ENCODE data around the gene ESYT3.
"Not testable (repeated sequence)": the region's sequence is repeated elsewhere in the genome, so short reads cannot be mapped to it uniquely, and the experiment has no call there.

Gene ESYT3

DNA sequence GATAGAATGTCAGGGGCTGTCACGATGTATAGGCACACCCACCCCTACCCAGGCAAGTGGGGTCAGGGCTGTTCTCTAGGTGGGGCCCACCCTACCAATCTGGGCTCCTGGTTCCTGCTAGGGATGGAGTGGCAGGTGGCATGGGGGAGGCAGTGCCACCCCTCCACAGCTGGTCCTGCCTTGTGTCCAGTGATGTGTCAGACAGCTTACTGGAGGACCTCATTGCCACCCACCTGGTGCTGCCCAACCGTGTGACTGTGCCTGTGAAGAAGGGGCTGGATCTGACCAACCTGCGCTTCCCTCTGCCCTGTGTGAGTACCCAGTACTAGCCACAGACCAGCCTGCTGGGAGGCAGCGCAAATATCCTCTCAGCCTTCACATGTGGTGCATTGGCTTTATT, 27.5 kb downstream of the ESYT3 start:
- FAIRE-seq = no peak

DNA sequence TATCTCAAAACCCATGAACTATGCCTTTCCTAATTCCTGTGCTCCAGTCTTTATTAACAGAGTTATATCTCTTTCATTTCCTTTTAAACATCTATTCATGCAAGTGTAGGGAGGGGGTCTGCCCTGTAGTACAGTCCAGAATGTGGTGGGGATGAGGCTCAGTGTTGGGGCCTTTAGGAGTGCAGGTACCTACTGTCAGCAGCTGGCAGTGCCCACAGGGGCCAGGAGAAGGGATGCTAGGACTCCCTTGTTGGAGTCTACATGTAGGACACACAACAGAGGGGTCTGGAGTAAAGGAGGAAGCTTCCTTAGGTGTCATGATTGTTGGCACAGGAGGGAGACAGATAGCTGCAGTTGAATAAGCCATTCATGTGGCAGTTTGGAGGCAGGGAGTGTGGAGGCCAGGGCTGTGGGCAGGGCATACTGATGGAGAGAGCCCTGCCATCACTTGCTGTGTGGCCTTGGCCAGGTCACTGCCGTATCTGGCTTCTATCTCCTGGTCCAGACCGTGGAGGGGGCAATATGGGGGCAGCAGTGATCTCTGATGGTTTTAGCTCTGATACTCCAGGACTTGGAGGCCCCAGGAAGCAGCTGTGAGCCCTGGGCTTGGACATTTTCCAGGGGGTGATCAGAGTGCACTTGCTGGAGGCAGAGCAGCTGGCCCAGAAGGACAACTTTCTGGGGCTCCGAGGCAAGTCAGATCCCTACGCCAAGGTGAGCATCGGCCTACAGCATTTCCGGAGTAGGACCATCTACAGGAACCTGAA, 29.5 kb downstream of the ESYT3 start:
- FAIRE-seq = no peak

DNA sequence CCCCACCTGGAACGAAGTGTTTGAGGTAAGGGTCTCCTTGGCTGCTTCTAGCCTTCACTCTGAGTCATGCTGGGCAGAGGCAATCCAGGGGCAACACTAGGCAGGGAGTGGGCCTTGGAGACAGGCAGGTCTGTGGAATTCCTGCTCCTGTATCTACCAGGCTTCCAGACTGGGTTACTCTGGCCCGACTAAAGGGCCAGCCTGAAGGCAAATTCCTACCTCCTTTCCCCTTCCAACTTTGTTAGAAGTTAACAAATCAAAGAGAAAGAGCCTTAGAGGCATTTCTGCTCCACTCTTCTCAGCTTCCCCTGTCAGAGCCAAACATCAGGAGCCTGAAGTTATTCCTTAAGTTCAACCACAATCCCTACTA, 30.1 kb downstream of the ESYT3 start:
- no peak for FAIRE-seq

DNA sequence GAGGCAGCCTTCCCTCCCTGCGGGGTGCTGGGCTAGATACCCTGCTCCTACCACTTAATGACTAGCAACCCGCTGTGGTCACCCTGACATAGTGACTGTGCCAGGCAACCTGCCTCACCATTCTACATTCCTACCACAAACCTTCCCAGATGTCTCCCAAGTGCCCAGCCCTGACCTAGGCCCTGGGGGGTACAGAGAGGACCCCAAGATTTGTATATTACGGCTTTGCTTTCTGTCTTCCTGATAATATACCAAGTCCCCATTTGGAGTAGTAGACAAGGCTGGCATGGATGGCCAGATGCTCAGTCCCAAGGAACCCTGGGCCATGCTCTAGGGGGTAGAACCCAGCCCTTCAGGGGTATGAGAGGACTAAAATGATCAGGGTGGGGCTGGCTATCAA, 31.0 kb downstream of the ESYT3 start:
- no peak for FAIRE-seq

DNA sequence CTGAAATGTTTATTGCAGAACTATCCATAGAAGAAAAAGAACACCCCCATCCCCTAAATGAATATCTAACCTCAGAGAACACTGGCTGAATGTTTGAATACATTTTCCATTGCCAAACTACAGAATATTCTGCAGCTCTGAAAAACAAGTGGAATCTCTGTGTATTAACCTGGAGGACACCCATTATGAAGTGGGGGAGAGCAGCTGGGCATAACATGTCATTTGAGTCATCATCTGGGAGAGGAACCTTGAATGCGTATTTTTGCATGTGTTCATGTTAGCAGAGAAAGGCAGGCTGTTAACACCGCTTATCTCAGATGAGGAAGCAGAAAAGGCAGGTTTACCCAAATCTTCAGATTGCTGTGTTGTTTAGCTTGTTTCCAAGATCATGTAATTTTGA, 31.5 kb downstream of the ESYT3 start:
- no peak for FAIRE-seq

DNA sequence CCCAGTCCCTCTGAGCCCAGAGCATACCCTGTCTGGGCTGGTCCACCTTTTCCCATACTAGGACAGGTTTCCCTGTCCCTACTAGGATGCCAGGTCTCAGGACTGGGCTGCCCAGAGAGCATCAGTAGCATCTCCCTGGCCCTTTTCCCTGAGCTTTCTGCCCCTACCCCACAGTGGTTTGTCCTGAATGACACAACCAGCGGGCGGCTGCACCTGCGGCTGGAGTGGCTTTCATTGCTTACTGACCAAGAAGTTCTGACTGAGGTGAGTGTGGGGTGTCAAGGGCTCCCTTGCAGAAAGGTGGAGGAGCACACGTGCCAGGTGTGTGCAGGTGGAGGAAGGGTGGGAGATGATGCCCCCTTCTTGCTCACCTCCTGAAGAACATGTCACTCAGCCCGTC, 33.5 kb downstream of the ESYT3 start:
- no peak for FAIRE-seq

DNA sequence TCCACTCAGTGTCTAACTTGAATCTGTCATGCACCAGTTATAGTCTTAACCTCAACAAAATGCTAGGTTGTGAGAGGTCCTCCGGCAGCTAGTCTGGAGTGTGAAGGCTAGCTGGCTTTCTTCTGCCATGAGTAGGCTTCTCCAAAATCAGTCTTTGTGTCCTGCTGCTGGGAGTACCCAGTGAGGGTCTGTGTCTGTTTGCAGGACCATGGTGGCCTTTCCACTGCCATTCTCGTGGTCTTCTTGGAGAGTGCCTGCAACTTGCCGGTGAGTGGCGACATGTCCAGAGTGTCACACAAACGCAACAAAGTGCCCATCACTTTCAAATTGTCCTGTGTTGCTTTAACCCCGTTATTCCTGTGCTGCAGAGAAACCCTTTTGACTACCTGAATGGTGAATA, 34.0 kb downstream of the ESYT3 start:
- no peak for FAIRE-seq

DNA sequence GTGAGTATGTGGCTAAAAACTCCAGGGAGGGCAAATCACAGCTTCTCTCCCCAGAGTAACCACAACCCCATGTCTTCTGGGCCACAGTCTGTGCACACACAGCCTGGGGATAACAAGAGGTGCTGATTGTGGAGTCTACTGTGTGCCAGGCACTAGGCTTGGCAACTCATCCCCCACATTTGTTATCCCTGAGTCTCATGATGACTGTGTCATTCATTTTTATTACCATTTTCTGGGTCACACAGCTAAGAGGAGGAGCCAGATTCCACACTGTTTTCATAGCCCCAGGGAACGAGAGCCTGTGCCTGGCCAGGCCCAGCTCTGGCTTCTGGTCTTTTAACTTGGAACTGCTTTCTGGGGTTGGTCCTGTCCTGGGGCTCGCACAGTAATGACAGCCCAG, 34.5 kb downstream of the ESYT3 start:
- FAIRE-seq = no peak

DNA sequence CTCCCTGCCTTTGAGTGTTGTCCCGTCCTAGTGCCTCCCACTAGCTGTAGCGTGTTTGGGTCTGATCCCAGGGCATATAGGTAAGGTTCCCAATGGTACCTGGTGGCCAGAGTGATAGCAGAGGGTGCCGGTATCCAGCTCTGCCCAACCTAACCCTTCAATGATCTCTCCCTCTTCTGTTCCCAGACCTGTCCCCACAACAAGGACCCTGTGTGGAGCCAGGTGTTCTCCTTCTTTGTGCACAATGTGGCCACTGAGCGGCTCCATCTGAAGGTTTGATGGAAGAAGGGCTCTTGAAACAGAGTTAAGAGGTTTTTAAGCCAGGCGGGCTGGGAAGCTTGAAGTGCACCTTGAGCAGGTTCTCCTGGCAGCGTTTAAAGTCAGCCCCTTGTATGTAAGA, 35.5 kb downstream of the ESYT3 start:
- no peak for FAIRE-seq

DNA sequence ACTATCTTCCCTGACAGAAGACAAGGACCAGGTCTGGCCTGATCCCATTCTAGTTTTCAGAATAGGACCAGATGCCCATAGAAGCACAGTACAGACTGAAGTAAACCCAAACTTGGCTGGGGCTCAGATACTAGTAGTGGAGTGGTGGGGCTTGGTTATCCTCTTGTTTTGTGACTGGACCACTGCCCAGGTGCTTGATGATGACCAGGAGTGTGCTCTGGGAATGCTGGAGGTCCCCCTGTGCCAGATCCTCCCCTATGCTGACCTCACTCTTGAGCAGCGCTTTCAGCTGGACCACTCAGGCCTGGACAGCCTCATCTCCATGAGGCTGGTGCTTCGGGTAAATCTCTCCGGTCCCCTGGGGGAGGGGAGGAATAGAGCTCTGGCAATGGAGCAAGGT, 36.3 kb downstream of the ESYT3 start:
- no peak for FAIRE-seq

DNA sequence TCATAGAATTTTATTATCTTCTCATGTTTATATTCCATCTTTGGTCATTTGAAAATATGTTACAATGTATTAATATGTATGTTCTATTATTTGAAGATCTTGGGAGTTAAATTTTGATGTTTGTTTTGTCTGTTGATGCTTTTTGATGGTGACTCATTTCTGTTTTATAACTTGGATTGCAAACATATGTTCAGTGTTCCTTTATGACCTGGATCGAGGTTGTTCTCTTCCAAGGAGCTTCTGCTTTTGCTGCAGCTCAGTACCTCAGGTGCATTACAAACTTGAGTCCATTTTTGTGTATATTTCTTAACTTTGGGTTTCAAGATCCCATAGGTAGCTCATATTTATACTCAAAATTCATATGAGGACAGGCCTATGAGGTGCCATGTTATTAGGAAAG, 37.1 kb downstream of the ESYT3 start:
- FAIRE-seq = no peak

DNA sequence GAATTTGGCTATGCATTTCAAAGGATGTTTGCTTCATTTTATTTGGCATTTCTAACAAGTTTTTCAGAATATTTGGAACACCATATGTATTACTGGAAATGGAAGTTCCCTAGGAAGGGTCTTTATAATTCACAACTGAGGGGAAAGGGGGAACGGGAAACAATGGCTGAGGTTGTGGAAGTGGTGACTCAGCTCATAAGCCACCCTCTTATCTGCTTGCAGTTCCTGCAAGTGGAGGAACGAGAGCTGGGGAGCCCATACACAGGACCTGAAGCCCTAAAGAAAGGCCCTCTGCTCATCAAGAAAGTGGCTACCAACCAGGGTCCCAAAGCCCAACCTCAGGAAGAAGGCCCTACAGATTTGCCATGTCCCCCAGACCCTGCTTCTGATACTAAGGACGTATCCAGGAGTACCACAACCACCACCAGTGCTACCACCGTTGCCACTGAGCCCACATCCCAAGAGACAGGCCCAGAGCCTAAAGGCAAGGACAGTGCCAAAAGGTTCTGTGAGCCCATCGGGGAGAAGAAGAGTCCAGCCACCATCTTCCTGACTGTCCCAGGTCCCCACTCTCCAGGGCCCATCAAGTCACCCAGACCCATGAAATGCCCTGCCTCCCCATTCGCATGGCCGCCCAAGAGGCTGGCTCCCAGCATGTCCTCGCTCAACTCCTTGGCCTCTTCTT, 37.9 kb downstream of the ESYT3 start:
- no peak for FAIRE-seq

DNA sequence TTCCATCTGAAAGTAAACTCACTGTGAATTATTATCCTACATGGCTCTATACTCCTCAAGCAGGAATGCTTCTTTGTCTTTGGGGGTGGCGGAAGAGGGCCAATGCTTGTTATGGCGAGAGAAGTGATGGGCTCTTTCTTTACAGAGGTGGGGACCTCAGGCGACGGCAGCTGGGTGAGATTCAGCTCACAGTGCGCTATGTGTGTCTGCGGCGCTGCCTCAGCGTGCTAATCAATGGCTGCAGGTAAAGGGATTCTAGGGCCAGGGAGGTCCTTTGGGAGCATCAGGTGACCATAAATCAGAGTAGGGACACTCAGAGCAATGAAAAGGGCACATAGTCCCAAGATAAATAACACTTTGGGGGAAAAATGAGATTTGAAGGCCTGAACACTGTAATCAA, 39.0 kb downstream of the ESYT3 start:
- no peak for FAIRE-seq

DNA sequence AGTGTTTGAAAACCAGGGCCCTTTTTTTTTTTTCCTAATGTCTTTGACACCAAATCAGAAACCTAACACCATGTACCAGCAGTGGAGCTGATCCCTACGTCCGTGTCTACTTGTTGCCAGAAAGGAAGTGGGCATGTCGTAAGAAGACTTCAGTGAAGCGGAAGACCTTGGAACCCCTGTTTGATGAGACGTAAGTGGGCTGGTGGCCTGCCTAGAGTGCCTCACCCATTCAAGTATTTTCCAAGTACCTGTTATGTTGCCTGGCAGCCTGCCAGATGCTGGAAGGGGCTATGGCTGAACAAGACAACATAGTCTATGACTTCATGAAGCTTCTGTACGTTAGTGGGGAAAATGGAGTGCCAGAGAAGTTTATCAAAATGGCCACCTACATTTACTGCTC, 39.7 kb downstream of the ESYT3 start:
- FAIRE-seq = no peak

DNA sequence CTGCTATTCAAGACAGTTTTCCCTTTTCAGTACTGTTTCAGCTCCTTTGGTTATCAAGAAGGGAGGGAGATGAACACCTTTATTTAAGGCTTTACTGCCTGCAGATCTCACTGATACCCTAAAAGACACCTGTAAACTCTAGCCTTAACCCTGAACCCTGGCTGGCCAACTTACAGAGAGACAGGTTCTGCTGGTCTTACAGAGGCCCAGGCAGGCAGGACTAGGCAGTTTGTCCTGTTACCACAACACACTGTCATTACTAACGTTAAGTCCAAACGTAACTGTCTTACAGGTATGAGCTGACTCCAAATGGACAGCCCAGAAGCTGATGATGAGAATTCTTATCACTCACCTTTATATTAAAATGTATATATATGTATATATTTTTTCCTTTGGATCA, 42.1 kb downstream of the ESYT3 start:
- FAIRE-seq = no peak

DNA sequence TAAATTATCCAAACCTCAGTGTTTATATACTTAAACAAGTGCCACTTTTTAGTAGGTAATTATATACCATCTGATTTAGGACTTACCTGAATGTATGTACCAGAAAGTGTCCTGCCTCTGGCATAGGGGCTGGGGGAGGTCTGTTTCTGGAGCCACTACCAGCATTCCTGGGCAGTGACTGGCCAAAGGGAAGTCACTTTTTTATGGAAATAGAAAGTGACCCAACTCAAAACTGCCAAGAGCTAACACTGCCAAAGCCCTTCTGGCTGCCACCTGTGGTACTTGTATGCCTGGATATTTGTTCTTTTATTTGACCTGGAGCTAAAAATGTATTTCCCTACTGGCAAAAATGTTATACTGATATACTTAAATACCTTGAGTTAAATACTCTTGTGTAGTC, 42.7 kb downstream of the ESYT3 start:
- no peak for FAIRE-seq

DNA sequence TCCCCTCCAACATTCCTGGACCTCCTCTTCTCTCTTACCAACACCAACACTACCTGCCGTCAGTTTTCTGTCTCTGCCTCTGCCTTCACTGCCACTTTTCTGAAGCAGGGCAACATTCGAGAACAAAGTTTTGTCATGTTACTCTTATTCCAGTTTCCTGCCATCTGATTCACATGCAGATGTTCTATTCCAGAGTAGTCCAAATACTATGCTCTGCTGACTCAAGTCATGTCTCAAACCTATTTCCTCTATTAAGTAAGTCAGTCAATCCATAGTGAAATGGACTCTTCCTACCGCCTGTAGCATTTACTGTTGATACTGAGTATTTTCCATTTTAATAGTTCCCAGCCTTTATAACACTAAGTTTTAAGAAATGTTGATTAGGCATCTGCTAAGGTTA, 43.4 kb downstream of the ESYT3 start:
- FAIRE-seq = no peak

DNA sequence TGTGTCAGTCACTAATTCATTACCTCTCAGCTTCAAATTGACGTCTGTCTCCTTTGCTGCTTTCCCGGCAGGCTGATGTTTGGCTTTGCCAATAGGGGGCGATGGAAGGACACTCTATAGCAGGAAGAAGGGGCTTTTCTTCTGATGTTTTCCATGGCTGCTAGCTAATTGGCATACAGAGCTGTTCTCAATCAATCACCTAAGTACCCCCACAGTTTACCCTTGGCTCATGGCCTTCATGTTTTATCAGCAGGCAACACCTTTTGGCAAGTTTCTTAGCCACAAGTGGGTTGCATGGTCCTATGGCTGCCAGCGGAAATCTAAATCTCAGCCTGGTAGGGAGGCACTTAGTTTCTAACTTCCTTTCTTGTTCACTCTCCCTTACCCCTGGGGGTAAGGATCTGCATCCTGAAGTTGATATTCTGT, 45.0 kb downstream of the ESYT3 start:
- FAIRE-seq = no peak

DNA sequence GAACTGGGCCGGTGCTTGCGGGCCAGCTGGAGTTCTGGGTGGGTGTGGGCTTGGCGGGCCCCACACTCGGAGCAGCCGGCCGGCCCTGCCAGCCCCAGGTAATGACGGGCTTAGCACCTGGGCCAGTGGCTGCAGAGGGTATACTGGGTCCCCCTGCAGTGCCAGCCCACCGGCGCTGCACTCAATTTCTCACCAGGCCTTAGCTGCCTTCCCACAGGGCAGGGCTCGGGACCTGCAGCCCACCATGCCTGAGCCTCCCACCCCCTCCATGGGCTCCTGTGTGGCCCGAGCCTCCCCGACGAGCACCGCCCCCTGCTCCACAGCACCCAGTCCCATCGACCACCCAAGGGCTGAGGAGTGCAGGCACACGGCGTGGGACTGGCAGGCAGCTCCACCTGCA, 50.3 kb downstream of the ESYT3 start:
- FAIRE-seq = not testable (repeated sequence)

DNA sequence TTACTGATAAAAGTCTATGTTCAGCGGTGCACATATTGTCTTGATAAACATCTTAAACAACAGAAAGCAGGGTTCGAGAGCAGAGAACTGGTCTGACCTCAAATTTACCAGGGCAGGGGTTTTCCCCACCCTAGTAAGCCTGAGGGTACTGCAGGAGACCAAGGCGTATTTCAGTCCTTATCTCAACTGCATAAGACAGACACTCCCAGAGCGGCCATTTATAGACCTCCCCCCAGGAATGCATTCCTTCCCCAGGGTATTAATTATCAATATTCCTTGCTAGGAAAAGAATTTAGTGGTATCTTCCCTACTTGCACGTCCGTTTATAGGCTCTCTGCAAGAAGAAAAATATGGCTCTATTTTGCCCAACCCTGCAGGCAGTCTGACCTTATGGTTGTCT, 52.2 kb downstream of the ESYT3 start:
- not testable (repeated sequence) for FAIRE-seq

DNA sequence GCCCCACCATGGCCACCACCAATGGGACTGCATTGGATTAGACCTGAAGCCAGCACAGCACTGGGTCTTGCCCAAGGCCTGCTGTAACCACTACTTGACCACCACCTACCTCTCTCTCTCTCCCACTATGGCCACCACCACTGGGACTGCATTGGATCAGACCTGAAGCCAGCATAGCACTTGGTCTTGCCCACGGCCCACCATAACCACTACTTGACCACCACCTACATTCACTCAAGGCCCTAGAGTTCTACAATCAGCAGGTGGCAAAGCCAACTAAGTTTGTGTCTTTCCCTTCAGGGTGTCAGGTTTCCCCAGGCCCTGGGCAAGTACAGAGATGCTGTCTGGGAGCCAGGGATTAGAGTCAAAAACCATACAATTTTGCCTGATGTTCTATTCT, 57.6 kb downstream of the ESYT3 start:
- no peak for FAIRE-seq

DNA sequence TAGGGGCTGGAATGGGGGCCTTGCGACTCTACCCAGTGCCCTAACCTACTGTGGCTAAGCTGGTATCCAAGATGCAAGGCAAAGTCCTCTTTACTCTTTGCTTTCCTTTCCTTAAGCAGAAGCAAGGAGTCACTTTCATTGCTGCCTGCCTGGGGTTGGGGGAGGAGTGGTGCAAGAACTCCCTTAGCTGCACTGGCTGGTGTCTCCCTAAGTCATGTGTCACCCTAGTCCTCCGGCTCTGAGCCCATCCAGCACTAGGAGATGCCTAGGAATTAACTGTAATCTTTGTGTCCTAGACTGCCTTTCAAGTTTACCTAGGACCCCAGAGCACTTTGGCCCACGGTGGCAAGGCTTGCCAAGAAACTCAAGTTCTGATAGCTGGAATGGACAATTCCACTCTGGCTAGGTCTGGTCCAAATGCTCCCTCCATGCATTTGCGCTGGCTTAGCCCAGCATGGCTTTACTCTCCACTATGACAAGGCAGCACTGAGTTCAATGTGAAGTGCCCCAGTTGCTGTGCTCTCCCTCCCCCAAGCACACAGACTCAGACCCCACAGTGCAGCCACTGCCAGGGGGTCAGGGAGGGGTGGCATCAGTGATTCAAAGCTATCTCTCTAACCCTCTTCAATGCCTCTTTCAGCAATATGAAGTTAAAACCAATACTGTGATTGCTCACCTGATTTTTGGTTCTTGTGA, 58.7 kb downstream of the ESYT3 start:
- no peak for FAIRE-seq

DNA sequence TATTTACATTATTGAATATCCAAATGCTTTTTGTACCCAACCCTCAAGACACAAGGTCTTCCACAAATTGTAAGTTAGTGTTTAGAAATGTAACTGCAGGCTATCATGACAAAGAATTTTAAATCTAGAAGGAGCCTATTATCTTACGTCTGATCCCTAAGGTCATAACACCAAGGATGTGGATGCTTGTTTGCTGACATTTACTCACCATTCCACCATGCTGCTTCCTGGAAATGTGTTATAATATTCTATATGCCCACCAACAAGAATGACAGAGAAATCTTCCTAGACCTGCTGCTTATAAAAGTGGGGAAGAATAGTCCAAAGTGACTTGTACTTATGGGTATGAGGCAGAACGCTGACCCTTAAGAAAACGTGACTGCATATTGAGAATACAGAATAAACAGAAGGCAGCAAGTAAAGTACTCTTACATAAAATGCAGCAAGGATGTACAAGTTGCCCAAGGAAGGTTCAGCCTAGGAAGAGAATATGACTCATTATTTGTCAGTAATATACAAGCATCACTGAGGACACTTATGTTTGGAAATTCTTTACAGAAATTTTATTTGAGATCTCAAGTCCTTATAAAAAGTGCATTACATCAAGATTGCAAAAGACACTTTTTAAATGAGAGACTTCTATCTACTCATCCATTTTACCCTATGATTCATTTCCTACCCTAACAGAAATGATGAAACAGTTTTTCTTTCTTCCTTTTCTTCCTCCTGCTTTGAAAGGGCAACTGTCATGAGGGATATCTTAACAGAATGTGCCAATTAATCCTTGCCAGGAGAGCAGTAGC, 59.6 kb downstream of the ESYT3 start:
- FAIRE-seq = no peak

DNA sequence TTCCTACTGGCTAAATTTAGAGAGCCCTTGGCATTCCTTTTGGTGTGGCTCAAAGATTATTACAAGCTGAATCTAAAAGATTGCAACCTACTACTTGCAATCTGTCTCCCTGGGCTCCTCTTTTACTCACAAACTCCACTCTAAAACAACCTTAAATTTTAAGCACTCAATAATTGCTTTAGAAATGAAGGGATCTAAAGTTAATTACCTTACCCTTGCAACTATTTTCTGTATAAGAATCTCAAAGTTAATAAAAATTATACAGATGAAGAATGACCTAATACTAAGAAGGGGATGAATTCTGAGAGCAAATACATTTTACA, 60.2 kb downstream of the ESYT3 start:
- FAIRE-seq = no peak
